ENCODE data around the gene SLC66A2.

- no peak for TF ChIP-seq POLR2A (IDR thresholded peaks at IDR 0.05)
- TF ChIP-seq POLR2AphosphoS5 (IDR thresholded peaks at IDR 0.05): no peak
- TF ChIP-seq CTCF (IDR thresholded peaks at IDR 0.05 in 8 of 11, conservative IDR thresholded peaks at IDR 0.05 in 3 of 11): no peak
These were observed 81.0 kb downstream of the SLC66A2 start for GRCh38 chr18:79870301-79871025.
